ENCODE data around the gene CFAP77. TPM values are rescaled to one million over a fixed set of nuclear protein-coding genes. Genes with fewer than 3 reads are reported as not detected.

CFAP77 gene
- polyA plus RNA-seq, 1 of the 3 experiments (the other 2 are of a cell fraction) = 1.1 TPM

GRCh38 chr9:132498531-132499210 is 88.7 kb downstream of the CFAP77 start:
- Histone ChIP-seq H3K27me3 (ENCODE audit: insufficient read depth) (no peaks in the 10 kb centered on the region), H4K20me1 (ENCODE audit: insufficient read depth) (no peaks in the 10 kb centered on the region), H3K9me3 (no peaks in the 10 kb centered on the region), H3K79me2 (ENCODE audit: insufficient read depth) (no peaks in the 10 kb centered on the region), H3K4me1 (ENCODE audit: control insufficient read depth in 1 of 2, insufficient read depth in 2 of 2, low read depth in 1 of 2, low read length in 1 of 2) (peaks cover 0 to 22% of the 10 kb centered on the region in 2 experiments; a peak in 1 of 4 replicates), H3K9ac (no peak overlapping the region), H3K36me3 (replicated peaks in 1 of 2; ENCODE audit: control insufficient read depth in 1 of 2, insufficient read depth in 2 of 2, low read length in 1 of 2) (no peaks in the 10 kb centered on the region), H3F3A (replicated peaks; ENCODE audit: insufficient read depth) (no peaks in the 10 kb centered on the region), H2AFZ (ENCODE audit: low read depth) (no peak overlapping the region), H3K4me2 (no peak overlapping the region), H3K27ac (ENCODE audit: low read depth in 2 of 2, low read length in 1 of 2) (peak overlapping the region in 1 of 2 experiments; percentile 36; a peak in 1 of 4 replicates), H3K9me2 (no peaks in the 10 kb centered on the region), H3K4me3 (ENCODE audit: low read depth in 2 of 2, low read length in 1 of 2) (no peak overlapping the region)
- no peak for TF ChIP-seq FOXJ3 (CRISPR knock-in tag; IDR thresholded peaks at IDR 0.05)
- 0 out of 2 replicates have a peak, but pooled peaks have one; percentile 4 for TF ChIP-seq RAD21 (IDR thresholded peaks at IDR 0.05; ENCODE audit: low read length)
- no peak for TF ChIP-seq SMC3 (IDR thresholded peaks at IDR 0.05; ENCODE audit: low read depth, low read length)
- no peak for TF ChIP-seq EZH2phosphoT487 (IDR thresholded peaks at IDR 0.05; ENCODE audit: borderline replicate concordance, low read depth)
- TF ChIP-seq MAX (IDR thresholded peaks at IDR 0.05; ENCODE audit: low read depth) = no peak
- ChIA-PET CTCF (interaction anchor here (0.9 to 3.1 kb wide), 9 partner anchors 8 to 230 kb away, joined by 3 to 18 read pairs (median 8); no protein-coding TSS in a partner anchor), POLR2A (interaction anchor here (0.9 kb wide), 1 partner anchor 48 kb away, joined by 3 read pairs; no protein-coding TSS in a partner anchor)
- peak; percentile 67 for DNase-seq
- WGBS (ENCODE audit: low lambda C conversion rate) = 56% methylated on average over 7 of the region's 20 CpGs

DNA sequence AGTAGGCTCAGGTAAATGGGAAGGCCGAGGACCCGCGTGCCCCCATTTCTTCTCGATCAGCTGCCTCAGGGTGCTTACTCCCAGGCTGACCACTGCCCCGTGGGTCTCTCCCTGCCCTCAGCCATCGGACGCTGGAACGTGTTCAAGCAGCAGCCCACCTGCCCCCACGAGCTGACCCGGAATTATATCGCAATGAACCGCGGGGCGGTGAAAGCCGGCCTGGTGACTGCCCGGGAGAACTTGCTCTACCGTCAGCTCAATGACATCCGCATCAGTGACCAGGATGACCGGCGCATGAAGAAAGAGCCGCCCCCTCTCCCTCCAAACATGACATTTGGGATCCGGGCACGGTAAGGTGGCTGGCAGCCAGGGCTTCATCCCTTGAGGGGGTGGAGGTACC is 89.2 kb downstream of the CFAP77 start:
- Histone ChIP-seq H3K27ac (ENCODE audit: low read depth in 2 of 2, low read length in 1 of 2) (no peak overlapping the region), H3K4me2 (no peak overlapping the region), H3K4me1 (ENCODE audit: control insufficient read depth in 1 of 2, insufficient read depth in 2 of 2, low read depth in 1 of 2, low read length in 1 of 2) (peaks cover 0 to 27% of the 10 kb centered on the region in 2 experiments; a peak in 1 of 4 replicates), H3K9me2 (no peaks in the 10 kb centered on the region), H3K36me3 (replicated peaks in 1 of 2; ENCODE audit: control insufficient read depth in 1 of 2, insufficient read depth in 2 of 2, low read length in 1 of 2) (no peaks in the 10 kb centered on the region), H3K4me3 (ENCODE audit: low read depth in 2 of 2, low read length in 1 of 2) (no peak overlapping the region), H2AFZ (ENCODE audit: low read depth) (no peak overlapping the region), H3K9ac (no peak overlapping the region), H3K9me3 (no peaks in the 10 kb centered on the region), H4K20me1 (ENCODE audit: insufficient read depth) (no peaks in the 10 kb centered on the region), H3F3A (replicated peaks; ENCODE audit: insufficient read depth) (no peaks in the 10 kb centered on the region), H3K79me2 (ENCODE audit: insufficient read depth) (no peaks in the 10 kb centered on the region), H3K27me3 (ENCODE audit: insufficient read depth) (no peaks in the 10 kb centered on the region)
- no peak for DNase-seq
- CTCF ChIA-PET = interaction anchor here (0.6 to 3.1 kb wide), 7 partner anchors 8 to 269 kb away, joined by 3 to 18 read pairs (median 8); no protein-coding TSS in a partner anchor
- POLR2A ChIA-PET = no interaction called here
- no peak for TF ChIP-seq GATA2 (CRISPR knock-in tag; IDR thresholded peaks at IDR 0.05)
- TF ChIP-seq, protein P1, sequence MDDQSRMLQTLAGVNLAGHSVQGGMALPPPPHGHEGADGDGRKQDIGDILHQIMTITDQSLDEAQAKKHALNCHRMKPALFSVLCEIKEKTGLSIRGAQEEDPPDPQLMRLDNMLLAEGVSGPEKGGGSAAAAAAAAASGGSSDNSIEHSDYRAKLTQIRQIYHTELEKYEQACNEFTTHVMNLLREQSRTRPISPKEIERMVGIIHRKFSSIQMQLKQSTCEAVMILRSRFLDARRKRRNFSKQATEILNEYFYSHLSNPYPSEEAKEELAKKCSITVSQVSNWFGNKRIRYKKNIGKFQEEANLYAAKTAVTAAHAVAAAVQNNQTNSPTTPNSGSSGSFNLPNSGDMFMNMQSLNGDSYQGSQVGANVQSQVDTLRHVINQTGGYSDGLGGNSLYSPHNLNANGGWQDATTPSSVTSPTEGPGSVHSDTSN (IDR thresholded peaks at IDR 0.05) = no peak
- TF ChIP-seq FOSL2 (IDR thresholded peaks at IDR 0.05; ENCODE audit: borderline replicate concordance, low read depth) = no peak
- TF ChIP-seq FOXJ3 (CRISPR knock-in tag; IDR thresholded peaks at IDR 0.05) = no peak
- TF ChIP-seq GABPA (IDR thresholded peaks at IDR 0.05; ENCODE audit: low read depth) = no peak
- TF ChIP-seq RCOR1 (IDR thresholded peaks at IDR 0.05; ENCODE audit: low read length) = no peak
- no peak for TF ChIP-seq POLR2AphosphoS5 (IDR thresholded peaks at IDR 0.05; ENCODE audit: low read depth, low read length)
- no peak for TF ChIP-seq MEF2A (IDR thresholded peaks at IDR 0.05; ENCODE audit: borderline replicate concordance, low read depth)
- TF ChIP-seq, protein P2, sequence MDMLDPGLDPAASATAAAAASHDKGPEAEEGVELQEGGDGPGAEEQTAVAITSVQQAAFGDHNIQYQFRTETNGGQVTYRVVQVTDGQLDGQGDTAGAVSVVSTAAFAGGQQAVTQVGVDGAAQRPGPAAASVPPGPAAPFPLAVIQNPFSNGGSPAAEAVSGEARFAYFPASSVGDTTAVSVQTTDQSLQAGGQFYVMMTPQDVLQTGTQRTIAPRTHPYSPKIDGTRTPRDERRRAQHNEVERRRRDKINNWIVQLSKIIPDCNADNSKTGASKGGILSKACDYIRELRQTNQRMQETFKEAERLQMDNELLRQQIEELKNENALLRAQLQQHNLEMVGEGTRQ (IDR thresholded peaks at IDR 0.05; ENCODE audit: borderline replicate concordance, low read depth, low read length) = no peak
- TF ChIP-seq TCF12 (IDR thresholded peaks at IDR 0.05) = no peak
- WGBS (ENCODE audit: low lambda C conversion rate) = 80% methylated on average over 18 of the region's 23 CpGs
